GM12878 (cell line): Measurements from ENCODE around the gene RALGPS1. TPM values are rescaled to one million over a fixed set of nuclear protein-coding genes. Genes with fewer than 3 reads are reported as not detected.

Experiments
- ATAC-seq: fragments of 200-7000 bp; cut with Tn5 transposase; 3 replicates; pipeline ENCODE4 v1.9.1; 2020; ENCODE audit warnings: mild to moderate bottlenecking, moderate library complexity
- BruUV-seq: library from RNA; stranded (reverse); fragments of 400-500 nt; replicated peaks from 2 replicates; lab custom pipeline; 2021; lab: Mats Ljungman, UMichigan
- CTCF ChIA-PET: fragments of 300-600 bp; sonication (Branson Sonifier 250); formaldehyde crosslinking; extraction: SDS; loops from one replicate; lab custom pipeline; 2021; ENCODE audit warnings: inconsistent platforms; lab: Yijun Ruan, JAX
- POLR2A ChIA-PET: fragments of 350-600 bp; formaldehyde crosslinking; extraction: SDS; loops from one replicate; lab custom pipeline; 2021; ENCODE audit warnings: inconsistent platforms; lab: Charles Lee
- RAD21 ChIA-PET: fragments of 300-600 bp; sonication (Branson Sonifier 250); formaldehyde crosslinking; loops from one replicate; lab custom pipeline; 2023; ENCODE audit warnings: antibody characterized with exemption; ENCODE audit not compliant: unreplicated experiment; lab: Charles Lee
- SMC1A ChIA-PET: fragments of 300-600 bp; sonication (Branson Sonifier 250); formaldehyde crosslinking; loops from one replicate; lab custom pipeline; 2023; ENCODE audit not compliant: unreplicated experiment, uncharacterized antibody; lab: Charles Lee
- DNase-seq: peaks from one replicate; pipeline ENCODE4 v3.0.0-alpha.2; 2011; ENCODE audit warnings: low read depth, low spot score
- FAIRE-seq: peaks from 3 replicates; lab custom pipeline; 2011; peaks lifted over from hg19 to GRCh38; lab: Jason Lieb, UNC
- H2AFZ ChIP-seq: 2 replicates; pipeline ENCODE4 v1.6.0; 2011; ENCODE audit warnings: low read depth, low read length, control low read depth; ENCODE audit not compliant: control insufficient read depth
- H3K27ac ChIP-seq: 2 replicates; pipeline ENCODE4 v1.5.1; 2011; ENCODE audit warnings: control low read depth; ENCODE audit not compliant: control insufficient read depth, insufficient read depth
- H3K27me3 ChIP-seq, 2 experiments: replicated peaks in 1 of 2; 2 replicates each; pipeline versions ENCODE4 v1.6.0 to v1.6.1; 2011; ENCODE audit warnings: low read length in 1 of 2; ENCODE audit not compliant: control insufficient read depth in 2 of 2, insufficient read depth in 2 of 2
- H3K36me3 ChIP-seq, 2 experiments: 2 replicates each; pipeline ENCODE4 v1.5.1; 2011; ENCODE audit warnings: low read length in 1 of 2; ENCODE audit not compliant: control insufficient read depth in 2 of 2, insufficient read depth in 2 of 2
- H3K4me1 ChIP-seq: 2 replicates; pipeline ENCODE4 v1.6.1; 2011; ENCODE audit warnings: mild to moderate bottlenecking, low read length, moderate library complexity, mixed read lengths; ENCODE audit not compliant: control insufficient read depth, insufficient read depth
- H3K4me2 ChIP-seq: 2 replicates; pipeline ENCODE4 v1.6.0; 2011; ENCODE audit warnings: control low read depth; ENCODE audit not compliant: control insufficient read depth, insufficient read depth
- H3K4me3 ChIP-seq: fragments of 200-600 bp; sonication (generic); 2 replicates; pipeline ENCODE4 v1.5.1; 2016
- H3K79me2 ChIP-seq: 2 replicates; pipeline ENCODE4 v1.6.0; 2011; ENCODE audit warnings: low read length; ENCODE audit not compliant: control insufficient read depth, insufficient read depth
- H3K9ac ChIP-seq: 2 replicates; pipeline ENCODE4 v1.8.0; 2011; ENCODE audit warnings: low read length, control low read depth, mixed read lengths; ENCODE audit not compliant: control insufficient read depth, insufficient read depth
- H3K9me3 ChIP-seq: replicated peaks from 3 replicates; pipeline ENCODE4 v1.5.1; 2011; ENCODE audit warnings: mild to moderate bottlenecking, low read length; ENCODE audit not compliant: control insufficient read depth, insufficient read depth
- H4K20me1 ChIP-seq: 2 replicates; pipeline ENCODE4 v1.6.0; 2011; ENCODE audit not compliant: control insufficient read depth, insufficient read depth
- CBX3 ChIP-seq: fragments of 200-600 bp; sonication (generic); IDR thresholded peaks from 2 replicates; pipeline ENCODE4 v1.6.1; 2016; ENCODE audit warnings: low read depth, borderline replicate concordance
- EP300 ChIP-seq, 2 experiments: fragments of 150-350 bp in 1 of 2; IDR thresholded peaks; 2 replicates each; pipeline ENCODE4 v1.6.1; 2011 to 2012; ENCODE audit warnings: low read depth in 2 of 2, low read length in 2 of 2, borderline replicate concordance in 1 of 2, improper control_type of control experiment in 1 of 2, inconsistent platforms in 1 of 2; ENCODE audit not compliant: control insufficient read depth in 1 of 2
- FOXK2 ChIP-seq: fragments of 450-650 bp; IDR thresholded peaks from 2 replicates; pipeline ENCODE4 v1.6.1; 2017; ENCODE audit warnings: mild to moderate bottlenecking, moderate library complexity
- NR2C1 ChIP-seq: fragments of 450-650 bp; IDR thresholded peaks from 2 replicates; pipeline ENCODE4 v1.6.1; 2017; ENCODE audit warnings: antibody characterized with exemption, mild to moderate bottlenecking, moderate library complexity
- SIX5 ChIP-seq: IDR thresholded peaks from 2 replicates; pipeline ENCODE4 v1.6.1; 2011; ENCODE audit warnings: mild to moderate bottlenecking, low read depth, low read length, moderate library complexity; ENCODE audit not compliant: severe bottlenecking
- SPI1 ChIP-seq: IDR thresholded peaks from 2 replicates; pipeline ENCODE4 v1.6.1; 2011; ENCODE audit warnings: low read depth, mild to moderate bottlenecking, low read length, moderate library complexity, borderline replicate concordance; ENCODE audit not compliant: insufficient read depth
- SREBF1 ChIP-seq: IDR thresholded peaks from 2 replicates; pipeline ENCODE4 v1.6.1; 2012; ENCODE audit warnings: mild to moderate bottlenecking, low read length
- TBL1XR1 ChIP-seq: IDR thresholded peaks from 2 replicates; pipeline ENCODE4 v1.6.1; 2012; ENCODE audit warnings: low read depth, low read length, improper control_type of control experiment
- TCF12 ChIP-seq: IDR thresholded peaks from 2 replicates; pipeline ENCODE4 v1.6.1; 2011; ENCODE audit warnings: low read depth, mild to moderate bottlenecking, low read length
- YBX1 ChIP-seq: fragments of 450-650 bp; IDR thresholded peaks from 2 replicates; pipeline ENCODE4 v1.6.1; 2016; ENCODE audit warnings: antibody characterized with exemption
- YY1 ChIP-seq: IDR thresholded peaks from 2 replicates; pipeline ENCODE4 v1.6.1; 2011; ENCODE audit warnings: low read depth, mild to moderate bottlenecking, low read length
- ZBTB4 ChIP-seq: fragments of 450-650 bp; formaldehyde crosslinking; IDR thresholded peaks from 2 replicates; pipeline ENCODE4 v1.4.0; 2022; ENCODE audit warnings: mild to moderate bottlenecking, moderate library complexity
- ZNF24 ChIP-seq: fragments of 450-650 bp; IDR thresholded peaks from 2 replicates; pipeline ENCODE4 v1.6.1; 2017; ENCODE audit warnings: antibody characterized with exemption, mild to moderate bottlenecking
- WGBS: methylation state at CpG from one replicate; pipeline ENCODE4 v1.1.6; 2016; ENCODE audit warnings: low lambda C conversion rate; ENCODE audit not compliant: insufficient replicate concordance, insufficient coverage; ENCODE audit errors: missing lambda C conversion rate; 5-methylcytosine and 5-hydroxymethylcytosine counted together
- in situ Hi-C: fragments of 300-500 bp; cut with MboI; formaldehyde crosslinking; loops from 9 replicates; pipeline ENCODE4 v1.14.3; 2018; ENCODE audit warnings: mixed read lengths
- intact Hi-C: fragments of 100-400 bp; cut with micrococcal nuclease; formaldehyde crosslinking; loops from one replicate; pipeline ENCODE4 v1.14.2; 2022; ENCODE audit not compliant: unreplicated experiment
- polyA plus RNA-seq, 11 experiments: library from polyadenylated mRNA; depleted of rRNA in 4 of 11; unstranded in 6 of 11; stranded (reverse) in 5 of 11; fragments of >200 nt; fragmentation: Nextera tagmentation in 4 of 11; fragmentation: Illumina TruSeq in 1 of 11; extraction: Ambion mirVana in 4 of 11; extraction: Trizol in 1 of 11; gene quantifications; 1 replicate in 1 of 11; 2 replicates in 10 of 11; pipeline versions ENCODE4 v1.2.1 to v1.2.3, GENCODE V29; 2011 to 2016; ENCODE audit warnings: inconsistent platforms in 2 of 11, missing spikeins in 2 of 11, low read depth in 1 of 11
- total RNA-seq, 4 experiments: library from RNA; depleted of rRNA in 3 of 4; stranded (reverse); fragments of >200 nt in 3 of 4; fragmentation: Illumina TruSeq in 1 of 4; extraction: Trizol in 1 of 4; gene quantifications; 2 replicates each; pipeline versions ENCODE4 v1.2.1 to v1.2.3, GENCODE V29; 2013 to 2021

RALGPS1 gene
- total and polyA plus RNA-seq, 10 of the 15 experiments (the other 5 are each of a cell fraction or from before 2014, with no cell fraction given): 0.13 to 5.6 (median 2.7) TPM

- in situ Hi-C loops: no loop called here
- ChIA-PET CTCF (interaction anchor here (1.4 kb wide), 1 partner anchor 12 kb away, joined by 4 read pairs; no protein-coding TSS in a partner anchor), POLR2A (no interaction called here)
Observed at GRCh38 chr9:127096208-127096607, 181.6 kb downstream of the RALGPS1 start.

More at GRCh38 chr9:127096208-127096607, 181.6 kb downstream of the RALGPS1 start:
- Histone ChIP-seq H3K4me3 (no peak overlapping the region), H3K4me1 (no peaks in the 10 kb centered on the region), H3K27me3 (no peaks in the 10 kb centered on the region), H3K9ac (no peak overlapping the region), H3K79me2 (no peaks in the 10 kb centered on the region), H3K9me3 (no peaks in the 10 kb centered on the region), H3K27ac (no peak overlapping the region), H2AFZ (no peak overlapping the region), H3K4me2 (no peak overlapping the region), H3K36me3 (no peaks in the 10 kb centered on the region), H4K20me1 (no peaks in the 10 kb centered on the region)
- ChIA-PET RAD21 (interaction anchor here (1.4 kb wide), 1 partner anchor 91 kb away, joined by 3 read pairs; no protein-coding TSS in a partner anchor), SMC1A (no interaction called here)
- intact Hi-C loops: no loop called here
- BruUV-seq: no TSS peak
- ATAC-seq (no peak), DNase-seq (no peak)
- WGBS: 82% methylated on average over 13 of the region's 13 CpGs
- TF ChIP-seq YY1: no peak
- TF ChIP-seq FOXK2: no peak
- no peak for TF ChIP-seq SPI1
- TF ChIP-seq ZBTB4 (CRISPR knock-in tag): no peak
- no peak for TF ChIP-seq YBX1
- no peak for TF ChIP-seq TCF12
- TF ChIP-seq ZNF24: no peak
- TF ChIP-seq TBL1XR1: no peak
- TF ChIP-seq CBX3: no peak
- TF ChIP-seq SREBF1: no peak
- no peak for TF ChIP-seq EP300 (IDR thresholded peaks at IDR 0.05; ENCODE audit: borderline replicate concordance in 1 of 2, control insufficient read depth in 1 of 2, low read depth in 2 of 2, low read length in 2 of 2)
- no peak for TF ChIP-seq SIX5
- TF ChIP-seq NR2C1: no peak
- TF ChIP-seq, all 136 proteins: peak for 0
- no peak for FAIRE-seq
